GM18951 (cell line): ENCODE results near the gene PA2G4.

ENCODE experiments used
- POLR2A ChIP-seq: IDR thresholded peaks from 4 replicates; pipeline ENCODE4 v1.6.1; 2011; ENCODE audit warnings: mild to moderate bottlenecking; ENCODE audit not compliant: insufficient read length, insufficient read depth; ENCODE audit errors: extremely low read depth
- in situ Hi-C: fragments of 300-500 bp; cut with MboI; formaldehyde crosslinking; loops from one replicate; pipeline ENCODE4 v1.12.0; 2022; ENCODE audit warnings: low sequenced_read_pairs, mixed read lengths, inconsistent platforms; ENCODE audit not compliant: unreplicated experiment

Gene PA2G4

GRCh38 chr12:56120158-56120846 is 15.9 kb downstream of the PA2G4 start:
- no peak for TF ChIP-seq POLR2A
- in situ Hi-C loops: no loop called here

GRCh38 chr12:56121204-56121870 is 17.0 kb downstream of the PA2G4 start:
- in situ Hi-C loops: no loop called here
- no peak for TF ChIP-seq POLR2A

GRCh38 chr12:56122637-56123036 is 18.3 kb downstream of the PA2G4 start:
- in situ Hi-C loops: no loop called here
- no peak for TF ChIP-seq POLR2A

GRCh38 chr12:56124133-56124532 is 19.8 kb downstream of the PA2G4 start:
- in situ Hi-C loops: no loop called here
- no peak for TF ChIP-seq POLR2A

- in situ Hi-C loops: no loop called here
- TF ChIP-seq POLR2A: no peak
These were observed 22.4 kb downstream of the PA2G4 start for GRCh38 chr12:56126732-56127239.

- in situ Hi-C loops: no loop called here
- no peak for TF ChIP-seq POLR2A
These were observed 23.1 kb downstream of the PA2G4 start for GRCh38 chr12:56127485-56127887.

- TF ChIP-seq POLR2A: peak; percentile 80
- in situ Hi-C loops: no loop called here
These were observed 23.7 kb downstream of the PA2G4 start, which contains the start of gene ESYT1 for GRCh38 chr12:56127888-56128669. Gene ESYT1, plus strand, starts transcription at chr12:56128267. Its CDS starts 53 bp downstream, at chr12:56128320.

GRCh38 chr12:56128670-56129205 is 24.4 kb downstream of the PA2G4 start:
- TF ChIP-seq POLR2A: no peak
- in situ Hi-C loops: no loop called here

- in situ Hi-C loops: no loop called here
- TF ChIP-seq POLR2A: peak; percentile 66
These were observed 25.0 kb downstream of the PA2G4 start for GRCh38 chr12:56129206-56129941.

- TF ChIP-seq POLR2A: no peak
- in situ Hi-C loops: no loop called here
These were observed 25.7 kb downstream of the PA2G4 start for GRCh38 chr12:56129942-56130495.

- TF ChIP-seq POLR2A: no peak
- in situ Hi-C loops: no loop called here
These were observed 26.5 kb downstream of the PA2G4 start for GRCh38 chr12:56130876-56131275.

GRCh38 chr12:56134897-56135296 is 30.5 kb downstream of the PA2G4 start:
- TF ChIP-seq POLR2A: no peak
- in situ Hi-C loops: no loop called here
